ENCODE results near the gene HRAS. TPM values are rescaled to one million over a fixed set of nuclear protein-coding genes. Genes with fewer than 3 reads are reported as not detected.

Gene HRAS
- total RNA-seq, 1 donor from 2014 or later, result 53.5 TPM

GRCh38 chr11:563812-564578, 28.6 kb upstream of the HRAS start:
- H3K4me1 ChIP-seq, result peaks cover 38% of the 10 kb centered on the region

GRCh38 chr11:563066-563811, 27.9 kb upstream of the HRAS start:
- no peak overlapping the region for H3K27ac ChIP-seq
- intact Hi-C loops (cut with DNase I), result no loop called here

More at GRCh38 chr11:563812-564578, 28.6 kb upstream of the HRAS start:
- Histone ChIP-seq H3K9me3 (no peaks in the 10 kb centered on the region), H3K4me3 (no peak overlapping the region), H3K36me3 (no peaks in the 10 kb centered on the region), H3K27me3 (no peaks in the 10 kb centered on the region), H3K27ac (no peak overlapping the region)
- peak; percentile 31 to 43 for TF ChIP-seq POLR2AphosphoS5 (IDR thresholded peaks at IDR 0.05; ENCODE audit: insufficient read depth in 1 of 2, low read depth in 1 of 2)
- TF ChIP-seq CTCF (IDR thresholded peaks at IDR 0.05), result no peak
- TF ChIP-seq POLR2A (IDR thresholded peaks at IDR 0.05), result no peak
- intact Hi-C loops (cut with DNase I), result no loop called here
- no peak for DNase-seq (ENCODE audit: extremely low spot score in 2 of 2)

GRCh38 chr11:562046-562645, 26.8 kb upstream of the HRAS start:
- Histone ChIP-seq H3K27me3 (no peaks in the 10 kb centered on the region), H3K9me3 (no peaks in the 10 kb centered on the region), H3K27ac (no peak overlapping the region), H3K4me1 (peaks cover 28% of the 10 kb centered on the region), H3K4me3 (peak overlapping the region in 1 of 2 donors; percentile 61), H3K36me3 (no peaks in the 10 kb centered on the region)
- TF ChIP-seq CTCF (IDR thresholded peaks at IDR 0.05) (no peak), POLR2AphosphoS5 (IDR thresholded peaks at IDR 0.05; ENCODE audit: insufficient read depth in 1 of 2, low read depth in 1 of 2) (no peak), POLR2A (IDR thresholded peaks at IDR 0.05) (no peak)
- DNase-seq (ENCODE audit: extremely low spot score in 2 of 2), result no peak
- intact Hi-C loops (cut with DNase I), result no loop called here

More at GRCh38 chr11:563066-563811, 27.9 kb upstream of the HRAS start:
- H3K27me3 ChIP-seq, result no peaks in the 10 kb centered on the region
- peaks cover 37% of the 10 kb centered on the region for H3K4me1 ChIP-seq
- H3K4me3 ChIP-seq, result no peak overlapping the region
- TF ChIP-seq POLR2AphosphoS5 (IDR thresholded peaks at IDR 0.05; ENCODE audit: insufficient read depth in 1 of 2, low read depth in 1 of 2), result no peak
- TF ChIP-seq POLR2A (IDR thresholded peaks at IDR 0.05), result no peak
- no peak for TF ChIP-seq CTCF (IDR thresholded peaks at IDR 0.05)
- no peak for DNase-seq (ENCODE audit: extremely low spot score in 2 of 2)
- no peaks in the 10 kb centered on the region for H3K36me3 ChIP-seq
- H3K9me3 ChIP-seq, result no peaks in the 10 kb centered on the region

- Histone ChIP-seq H3K27ac (peak overlapping the region; percentile 42), H3K27me3 (no peaks in the 10 kb centered on the region), H3K4me1 (peaks cover 27% of the 10 kb centered on the region), H3K4me3 (peak overlapping the region; percentile 61 to 90), H3K36me3 (no peaks in the 10 kb centered on the region), H3K9me3 (no peaks in the 10 kb centered on the region)
- no peak for DNase-seq (ENCODE audit: extremely low spot score in 2 of 2)
- intact Hi-C loops (cut with DNase I), result no loop called here
- TF ChIP-seq POLR2AphosphoS5 (IDR thresholded peaks at IDR 0.05; ENCODE audit: insufficient read depth in 1 of 2, low read depth in 1 of 2), result no peak
- TF ChIP-seq POLR2A (IDR thresholded peaks at IDR 0.05), result no peak
- no peak for TF ChIP-seq CTCF (IDR thresholded peaks at IDR 0.05)
These were observed 26.0 kb upstream of the HRAS start for GRCh38 chr11:561148-562003.
